Measurements from ENCODE around the gene ANKDD1A.

The ANKDD1A gene

DNA sequence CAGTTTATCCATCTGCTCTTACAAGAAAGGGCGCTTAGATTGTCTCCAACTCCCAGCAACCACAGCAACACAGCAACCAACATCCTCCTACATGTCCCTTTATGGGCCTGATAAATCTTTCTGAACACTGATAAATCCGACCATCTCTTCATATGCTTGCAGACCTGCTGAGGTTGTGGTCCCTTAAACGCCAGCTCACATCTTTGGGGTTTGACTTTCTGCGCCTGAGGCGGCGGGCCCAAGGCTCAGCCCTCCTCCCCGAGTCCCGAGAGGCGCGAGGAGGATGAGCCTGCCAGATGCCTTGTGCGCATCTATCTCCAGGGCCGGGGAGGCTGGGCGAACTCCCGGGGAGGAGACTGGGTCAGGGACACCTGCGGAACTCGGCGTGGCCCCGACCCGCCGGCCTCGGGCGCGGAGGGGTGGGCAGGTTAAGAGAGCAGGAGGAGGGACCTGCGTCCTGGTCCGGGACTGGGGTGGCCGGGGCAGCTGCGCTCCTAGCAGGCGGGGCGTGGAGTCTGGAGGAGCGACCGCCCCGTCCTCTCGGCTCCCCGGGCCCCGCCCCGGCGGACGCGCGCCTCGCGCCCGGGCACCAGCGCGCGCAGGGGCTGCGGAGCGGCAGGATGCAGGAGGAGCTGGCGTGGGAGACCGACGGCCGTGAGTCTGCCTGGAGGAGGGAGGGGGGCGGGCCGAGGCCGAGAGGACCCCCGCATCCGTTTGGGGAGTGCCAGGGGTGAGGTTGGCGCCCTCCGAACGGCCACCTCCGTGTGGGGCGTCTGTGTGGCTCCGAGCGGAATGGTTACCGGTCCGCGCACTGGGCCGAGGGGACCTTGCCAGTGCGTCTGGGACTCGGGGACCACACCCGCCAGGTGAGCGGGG lies at the start of gene ANKDD1A:
Gene ANKDD1A, plus strand, starts transcription at position 592 of the 876 bp plus-strand sequence. Its CDS starts 29 bp downstream, at position 621.
- DNase-seq, result peak; percentile 48 to 81 (median 65)

DNA sequence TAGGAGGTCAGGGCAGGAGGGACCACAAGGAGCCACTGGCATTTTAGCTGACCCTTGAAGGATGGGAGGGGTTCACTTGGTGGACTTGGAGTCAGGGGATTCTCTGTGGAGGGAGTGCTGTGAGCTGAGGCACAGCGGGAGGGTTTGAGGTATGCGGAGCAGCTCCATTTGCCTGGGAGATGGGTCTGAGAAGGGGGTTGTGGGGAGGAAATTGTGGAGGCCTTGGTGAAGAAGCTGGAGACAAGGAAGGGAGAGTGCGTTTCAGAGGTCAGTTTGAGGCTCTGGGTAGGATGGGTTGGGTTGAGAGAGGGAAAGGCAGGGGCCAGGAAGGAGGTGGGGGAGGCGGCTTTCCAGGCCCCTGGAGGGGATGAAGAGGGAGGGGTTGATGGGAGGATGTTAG lies 49.7 kb upstream of the ANKDD1A start:
- DNase-seq, result no peak

DNA sequence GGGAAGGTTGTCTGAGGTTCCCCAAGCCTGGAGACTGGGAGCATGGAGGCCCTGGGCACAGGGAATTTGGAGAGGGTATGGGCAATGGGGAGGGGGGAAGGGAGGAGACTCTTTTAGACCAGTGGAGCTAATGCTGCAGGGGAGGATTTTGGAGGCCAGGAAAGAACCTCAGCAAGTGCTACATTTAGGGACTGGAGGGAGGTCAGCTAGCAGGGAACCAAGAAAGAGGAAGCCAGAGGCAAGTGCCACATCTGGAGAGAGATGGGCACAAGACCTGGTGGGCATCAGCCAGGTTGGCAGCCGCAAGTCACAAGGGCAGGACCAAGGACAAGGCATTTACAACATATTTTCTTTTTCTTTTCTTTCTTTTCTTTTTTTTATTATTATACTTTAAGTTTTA lies 49.3 kb upstream of the ANKDD1A start:
- DNase-seq, result no peak

DNA sequence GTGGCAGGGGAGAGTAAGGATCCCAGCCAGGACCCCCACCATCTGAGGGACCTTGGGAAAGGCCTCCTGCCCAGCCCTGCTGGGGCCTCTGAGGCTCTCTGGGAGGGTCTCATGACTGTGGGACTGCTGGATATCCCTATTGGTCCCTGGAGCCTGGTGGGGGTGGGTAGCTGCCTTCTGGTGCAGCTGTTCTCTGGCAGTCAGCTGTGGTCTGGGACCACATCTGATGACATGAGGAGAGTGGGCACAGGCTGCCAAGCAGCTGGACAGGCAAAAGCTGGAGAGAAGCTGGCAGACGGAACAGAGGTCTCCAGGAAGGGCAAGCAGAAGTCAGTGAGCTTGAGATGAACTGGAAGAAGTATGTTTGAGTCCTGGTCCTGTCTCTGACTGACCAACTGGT lies 47.6 kb upstream of the ANKDD1A start:
- no peak for DNase-seq

DNA sequence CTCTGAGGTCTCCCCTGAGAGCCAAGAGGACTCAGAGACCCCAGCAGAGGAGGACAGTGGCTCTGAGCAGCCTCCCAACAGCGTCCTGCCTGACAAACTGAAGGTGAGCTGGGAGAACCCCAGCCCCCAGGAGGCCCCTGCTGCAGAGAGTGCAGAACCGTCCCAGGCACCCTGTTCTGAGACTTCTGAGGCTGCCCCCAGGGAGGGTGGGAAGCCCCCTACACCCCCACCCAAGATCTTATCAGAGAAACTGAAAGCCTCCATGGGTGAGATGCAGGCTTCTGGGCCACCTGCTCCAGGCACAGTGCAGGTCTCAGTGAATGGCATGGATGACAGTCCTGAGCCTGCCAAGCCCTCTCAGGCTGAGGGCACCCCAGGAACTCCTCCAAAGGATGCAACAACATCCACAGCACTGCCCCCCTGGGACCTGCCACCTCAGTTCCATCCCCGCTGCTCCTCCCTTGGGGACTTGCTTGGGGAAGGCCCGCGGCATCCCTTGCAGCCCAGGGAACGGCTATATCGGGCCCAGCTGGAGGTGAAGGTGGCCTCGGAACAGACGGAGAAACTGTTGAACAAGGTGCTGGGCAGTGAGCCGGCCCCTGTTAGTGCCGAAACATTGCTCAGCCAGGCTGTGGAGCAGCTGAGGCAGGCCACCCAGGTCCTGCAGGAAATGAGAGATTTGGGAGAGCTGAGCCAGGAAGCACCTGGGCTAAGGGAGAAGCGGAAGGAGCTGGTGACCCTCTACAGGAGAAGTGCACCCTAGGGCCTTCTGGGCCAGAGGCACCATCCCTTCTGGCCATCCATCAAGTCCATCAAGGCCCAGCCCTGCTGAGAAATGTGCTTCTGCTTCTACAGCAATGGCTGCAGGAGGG lies 46.3 kb upstream of the ANKDD1A start:
- no peak for DNase-seq

DNA sequence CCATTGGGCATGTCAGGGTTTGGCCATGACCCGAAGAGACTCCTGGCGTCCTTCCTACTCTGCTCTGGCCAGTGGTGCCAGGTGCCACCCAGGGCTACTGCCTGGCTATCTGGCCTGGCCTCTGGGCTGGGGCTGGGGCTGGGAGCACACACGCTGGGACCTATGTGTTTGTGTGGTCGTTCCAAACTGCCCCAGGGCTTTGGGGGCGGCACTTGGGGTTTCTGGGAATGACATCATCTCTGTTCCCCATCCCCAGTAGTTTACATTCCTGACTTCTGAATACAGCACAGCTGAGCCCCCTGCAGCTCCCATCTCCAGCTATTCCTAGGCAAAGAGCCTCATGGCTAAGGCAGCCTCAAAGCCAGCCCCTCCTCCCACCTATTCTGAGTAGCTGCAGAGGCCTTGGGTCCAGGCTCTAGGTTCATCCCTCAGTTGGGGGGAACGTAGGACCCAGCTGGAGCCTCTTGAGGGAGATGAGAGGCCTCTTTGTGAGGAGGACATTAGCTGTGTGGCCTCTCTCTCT lies 45.6 kb upstream of the ANKDD1A start:
- DNase-seq, result no peak

DNA sequence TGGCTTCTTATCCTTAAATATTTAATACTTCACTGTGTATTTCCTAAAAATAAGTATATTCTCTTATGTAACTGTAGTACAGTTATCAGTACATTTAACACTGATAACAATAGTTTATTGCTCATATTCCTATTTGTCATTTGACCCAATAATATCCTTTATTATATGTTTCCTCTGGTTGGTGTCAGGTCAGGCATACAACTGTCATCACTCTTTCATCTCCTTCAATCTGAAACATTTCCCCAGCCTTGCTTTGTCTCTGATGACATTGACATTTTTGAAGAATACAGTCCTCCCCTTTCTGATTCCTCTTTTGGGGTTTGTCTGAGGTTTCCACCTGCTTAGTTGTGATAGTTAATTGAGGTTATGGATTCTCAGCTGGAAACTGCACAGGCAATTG lies 42.2 kb upstream of the ANKDD1A start:
- DNase-seq, result no peak

DNA sequence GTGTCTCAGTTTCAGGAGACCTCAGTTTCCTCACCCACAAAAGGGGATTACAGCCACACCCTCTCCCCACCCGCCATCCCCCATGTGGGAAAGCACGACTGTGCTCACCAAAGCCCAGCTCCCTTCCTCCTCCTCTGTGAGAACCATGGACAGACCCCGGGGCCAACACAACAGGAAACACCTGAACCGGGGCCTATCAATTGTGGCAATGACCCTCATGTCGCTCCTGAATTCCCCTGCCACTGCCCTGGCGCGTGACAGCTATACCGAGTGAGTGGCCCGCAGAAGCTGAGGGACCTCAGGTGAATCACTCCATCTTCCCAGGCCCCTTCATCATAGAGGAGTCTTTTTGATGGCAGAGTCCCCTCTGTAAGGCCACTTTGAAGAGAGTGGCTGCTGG lies 41.3 kb upstream of the ANKDD1A start:
- DNase-seq, result no peak

DNA sequence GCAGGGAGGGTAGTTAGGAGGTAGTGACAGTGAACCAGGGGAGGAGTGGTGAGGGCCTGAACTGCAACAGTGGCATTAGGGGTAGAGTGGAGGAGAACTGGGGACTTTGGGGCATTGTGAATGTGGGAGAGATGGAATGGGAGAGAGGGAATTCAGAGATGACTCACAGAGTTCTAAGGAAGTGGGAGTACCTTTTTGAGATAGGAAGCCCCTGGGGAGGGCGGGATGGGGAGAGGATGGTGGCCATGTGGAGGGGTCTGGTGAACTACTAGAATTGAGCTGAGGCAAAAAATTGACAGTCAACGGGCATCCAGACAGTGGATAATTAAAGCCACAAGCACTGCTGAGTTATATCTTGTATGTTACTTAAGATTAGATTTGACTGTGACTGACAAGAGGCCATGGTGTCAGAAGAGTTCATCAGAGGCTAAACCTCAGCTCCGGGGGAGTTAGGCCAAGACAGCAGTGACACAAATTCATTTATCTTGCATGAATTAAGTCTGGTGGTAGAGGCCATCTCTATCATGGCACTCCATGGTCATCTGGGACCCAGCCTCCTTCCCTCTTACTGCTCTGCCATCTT lies 36.0 kb upstream of the ANKDD1A start:
- no peak for DNase-seq

DNA sequence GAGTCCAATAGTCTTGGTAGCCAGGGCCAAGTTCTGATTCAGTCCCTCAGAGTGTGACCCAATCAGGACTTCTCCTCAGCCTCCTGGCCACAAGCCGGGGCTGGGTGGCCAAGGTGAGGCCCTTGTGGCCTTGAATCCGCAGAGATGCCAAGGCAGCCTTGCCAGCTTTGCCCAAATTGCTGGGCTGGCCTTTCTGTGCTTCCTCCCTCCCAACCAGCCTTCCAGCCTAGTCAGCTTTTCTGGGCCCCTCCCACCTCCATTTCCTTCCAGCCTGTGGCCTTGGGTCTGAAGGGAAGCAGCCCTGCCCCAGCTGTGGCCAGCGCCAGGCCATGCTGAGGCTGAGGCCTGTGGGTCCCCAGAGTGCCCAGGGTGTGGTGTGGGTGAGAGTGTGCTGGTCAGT lies 34.3 kb upstream of the ANKDD1A start:
- DNase-seq, result peak; percentile 78 to 85 (median 78)

DNA sequence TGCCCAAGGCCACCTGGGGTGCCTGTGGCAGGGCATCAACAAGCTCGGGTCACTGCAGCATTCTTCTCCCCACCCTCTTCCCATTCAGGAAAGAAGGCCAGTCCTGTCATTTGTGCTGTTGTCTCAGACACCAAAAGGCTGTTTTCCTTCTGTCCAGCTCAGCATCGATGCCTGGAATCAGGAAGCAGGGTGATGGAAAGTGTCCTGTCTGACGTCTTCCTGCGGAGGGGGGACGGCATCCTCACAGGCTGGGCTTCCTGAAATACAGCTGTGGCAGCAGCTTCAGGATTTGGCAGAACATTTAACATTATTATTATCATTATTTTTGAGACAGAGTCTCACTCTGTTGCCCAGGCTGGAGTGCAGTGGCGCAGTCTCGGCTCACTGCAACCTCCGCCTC lies 33.0 kb upstream of the ANKDD1A start:
- DNase-seq, result peak; percentile 46 to 60 (median 59)

DNA sequence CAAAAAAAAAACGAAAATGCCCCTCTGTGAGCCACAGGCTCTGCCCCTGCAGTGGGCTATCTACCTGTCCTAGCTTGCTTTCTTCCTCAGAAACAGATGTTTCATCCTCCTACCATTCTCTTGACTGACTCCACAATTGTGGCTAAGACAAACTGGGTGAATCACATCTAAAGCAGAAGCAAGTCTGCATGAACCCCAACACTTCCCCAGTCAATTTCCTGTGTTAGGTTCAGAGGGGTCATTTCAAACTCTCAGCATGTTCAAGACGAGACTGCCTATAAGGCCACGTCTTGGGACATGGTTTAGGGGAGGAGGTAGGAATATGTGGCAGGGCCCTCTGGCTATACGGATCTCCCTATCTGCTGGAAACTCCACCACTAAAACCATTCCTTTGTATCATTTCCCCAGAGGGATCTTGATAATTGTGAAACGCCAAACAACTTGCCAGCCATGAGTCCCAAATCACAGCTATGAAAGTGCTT lies 28.6 kb upstream of the ANKDD1A start:
- peak; percentile 84 to 93 (median 89) for DNase-seq

DNA sequence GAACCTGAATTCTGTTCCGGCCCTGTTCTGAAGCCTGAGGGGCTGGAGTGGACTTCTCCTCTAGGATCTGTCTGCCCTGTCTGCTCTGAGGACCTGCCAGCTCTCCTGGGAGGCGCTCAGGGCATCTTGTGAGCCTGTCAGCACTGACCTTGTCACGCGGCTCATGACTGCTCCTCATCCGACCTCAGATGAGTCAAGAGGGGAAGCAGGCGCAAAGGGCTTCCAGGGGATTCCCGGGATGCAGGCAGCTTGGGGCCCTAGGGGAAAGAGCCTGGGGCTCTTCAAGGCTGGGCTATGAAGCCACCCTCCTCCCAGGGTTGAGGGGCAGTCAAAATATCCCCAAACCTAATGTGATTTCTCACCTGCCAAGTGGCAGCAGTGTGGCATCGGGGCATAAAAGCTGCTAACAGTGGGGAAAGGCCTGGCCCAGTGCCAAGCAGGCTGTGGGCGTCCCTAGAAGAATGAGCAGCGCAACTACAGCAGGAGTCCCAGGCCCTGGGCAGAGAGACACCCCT lies 27.6 kb upstream of the ANKDD1A start:
- DNase-seq, result peak; percentile 97 to 99 (median 98)

DNA sequence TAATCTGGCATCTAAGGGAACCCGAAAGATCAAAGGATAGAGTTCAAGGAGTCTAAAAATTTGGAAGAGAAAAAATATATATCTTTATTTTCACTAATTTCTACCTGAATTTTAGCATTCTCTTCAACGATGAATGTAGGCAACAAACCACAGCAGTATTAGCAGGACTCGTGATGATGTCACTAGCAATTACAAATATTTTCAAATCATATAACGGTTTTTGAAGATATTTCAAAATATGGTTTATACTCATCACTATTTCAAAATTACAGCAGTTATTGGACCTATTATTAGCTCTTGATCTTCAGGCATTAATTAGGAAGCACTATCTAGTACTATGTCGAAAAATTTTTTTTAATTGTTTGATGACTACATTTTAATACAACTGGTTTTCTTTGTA lies 27.0 kb upstream of the ANKDD1A start:
- peak in 2 of 3 donors; percentile 75 to 80 for DNase-seq

DNA sequence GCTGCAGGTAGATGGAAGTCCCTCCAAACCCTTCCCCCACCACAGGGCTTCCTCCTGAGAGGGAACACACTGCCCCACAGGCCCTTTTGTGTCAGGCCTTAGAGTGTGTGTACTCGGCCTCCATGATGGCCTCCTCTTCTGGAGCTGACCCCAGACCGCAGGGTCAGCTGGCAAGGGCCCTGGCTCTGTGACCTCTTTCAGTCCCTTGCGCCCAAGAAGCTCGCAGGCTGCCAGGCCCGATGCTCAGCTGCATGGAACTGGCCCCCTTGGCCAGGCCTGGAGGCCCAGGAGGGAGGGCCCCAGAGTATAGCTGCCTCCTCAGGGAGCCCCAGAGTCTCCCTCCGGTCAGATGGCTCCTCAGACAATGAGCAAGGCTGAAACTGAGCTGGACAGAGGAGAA lies 23.4 kb upstream of the ANKDD1A start:
- no peak for DNase-seq

DNA sequence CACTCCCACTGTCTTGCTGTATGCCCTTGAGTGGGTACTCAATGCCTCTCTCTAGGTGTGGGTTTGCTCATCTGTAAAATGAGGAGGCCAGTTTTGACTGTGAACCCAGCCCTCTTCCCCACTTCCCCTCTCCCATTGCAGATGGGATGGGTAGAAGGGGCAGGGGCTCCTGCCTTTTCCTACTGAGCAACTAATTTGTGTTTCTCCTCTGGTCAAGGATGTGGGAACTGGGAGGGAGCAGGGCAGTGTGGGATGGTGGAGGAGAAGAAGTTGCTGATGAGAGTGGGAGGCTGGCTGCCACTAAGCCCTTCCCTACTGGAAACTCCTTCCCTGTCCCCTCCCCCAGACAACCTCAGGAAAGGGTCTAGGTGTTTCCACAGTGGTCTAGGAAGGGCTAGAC lies 20.1 kb upstream of the ANKDD1A start:
- peak; percentile 41 to 66 (median 45) for DNase-seq

DNA sequence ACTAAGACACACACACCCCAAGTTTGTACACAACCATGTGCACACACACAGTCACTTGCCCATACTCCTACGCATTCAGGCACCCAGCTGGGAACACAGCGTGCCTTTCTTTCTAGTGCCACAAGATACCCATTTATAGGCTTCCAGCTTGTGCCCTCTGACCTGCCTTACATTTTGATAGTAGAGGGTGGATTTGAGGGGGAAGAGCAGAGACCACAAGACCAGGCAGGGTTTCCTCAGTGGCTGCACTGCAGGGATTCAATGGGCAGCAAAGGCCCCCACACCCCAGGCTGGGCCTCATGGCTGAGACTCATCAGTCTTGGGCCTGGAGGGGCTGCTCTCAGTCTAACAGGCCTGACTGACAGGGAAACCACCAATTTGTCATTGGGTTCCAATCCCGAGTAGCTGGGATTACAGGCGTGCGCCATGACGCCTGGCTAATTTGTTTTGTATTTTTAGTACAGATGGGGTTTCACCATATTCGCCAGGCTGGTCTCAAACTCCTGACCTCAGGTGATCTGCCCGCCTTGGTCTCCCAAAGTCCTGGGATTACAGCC lies 18.8 kb upstream of the ANKDD1A start:
- DNase-seq, result peak; percentile 73 to 80 (median 76)

DNA sequence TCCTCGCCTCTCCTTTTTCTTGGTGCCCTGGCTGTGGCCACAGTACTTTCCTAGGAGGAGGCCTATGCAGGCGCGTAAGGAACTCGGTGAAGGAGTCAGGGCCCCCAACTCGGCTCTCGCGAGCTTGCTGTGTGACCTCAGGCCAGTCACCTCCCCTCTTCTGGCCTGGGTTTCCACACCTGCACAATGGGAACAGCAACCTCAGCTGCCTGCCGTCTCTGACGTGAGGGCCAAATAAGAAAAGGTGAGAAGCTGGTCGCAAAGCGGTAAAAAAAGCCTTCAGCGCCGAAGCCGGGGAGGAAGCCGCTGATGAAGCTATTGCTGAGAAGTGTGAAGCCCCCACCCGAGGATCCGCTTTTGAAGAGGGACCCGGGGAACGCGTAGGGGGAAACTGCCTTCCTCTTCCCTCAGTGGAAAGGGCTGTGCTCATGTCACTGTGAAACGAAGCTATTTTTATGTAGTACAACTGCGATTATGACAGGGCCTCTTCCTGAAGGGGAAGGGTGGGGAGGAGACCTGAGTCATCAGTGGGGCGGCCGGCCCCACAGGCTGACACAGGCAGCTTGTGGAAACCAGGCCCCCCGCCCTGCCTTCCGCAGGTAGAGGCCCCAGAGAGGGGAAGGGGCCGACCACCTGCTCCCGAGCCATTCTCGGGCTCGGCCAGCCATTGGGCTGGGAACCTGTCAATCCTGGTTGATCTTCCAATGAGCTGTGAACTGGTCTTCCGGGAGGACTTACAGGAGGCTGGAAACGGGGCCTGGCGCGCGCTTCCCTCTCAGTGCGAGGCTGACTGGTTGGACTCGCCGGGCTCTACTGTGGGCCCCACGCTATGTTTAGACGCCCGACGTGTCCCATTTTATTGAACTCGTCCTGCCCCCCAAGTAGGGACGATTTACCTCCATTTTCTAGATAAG lies 18.0 kb upstream of the ANKDD1A start:
- DNase-seq, result peak; percentile 97 to 99 (median 97)

DNA sequence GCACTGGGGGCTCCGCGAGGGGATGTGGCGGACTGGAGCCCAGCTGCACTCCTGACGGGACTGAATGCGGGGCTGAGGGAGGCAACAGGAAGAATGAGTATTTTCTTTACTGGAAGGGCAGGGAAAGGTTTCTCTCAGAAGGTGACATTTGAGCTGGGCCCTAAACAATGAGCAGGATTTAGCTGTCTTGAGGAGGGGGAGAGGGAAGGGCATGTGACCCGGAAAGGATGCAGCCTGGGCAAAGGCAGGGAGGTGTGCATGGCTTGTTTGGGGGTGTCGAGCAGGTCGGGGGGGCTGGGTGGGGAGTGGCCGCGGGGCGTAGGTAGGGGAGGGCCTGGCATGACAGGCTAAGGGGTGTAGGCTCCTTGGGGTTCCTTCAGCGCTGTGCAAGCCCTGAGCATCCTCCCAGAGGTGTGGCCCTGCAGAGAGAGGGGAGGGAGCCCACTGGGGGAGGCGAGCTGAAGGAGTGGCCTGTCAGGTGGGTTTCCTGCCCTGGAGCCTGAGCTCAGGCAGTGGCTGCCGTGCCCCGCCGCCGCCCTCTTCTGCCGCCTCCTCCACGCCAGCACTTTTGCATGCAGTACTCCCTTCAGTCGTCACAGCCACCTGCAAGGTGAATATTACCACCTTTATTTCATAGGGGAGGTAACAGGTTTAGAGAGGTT lies 17.2 kb upstream of the ANKDD1A start:
- DNase-seq, result no peak

DNA sequence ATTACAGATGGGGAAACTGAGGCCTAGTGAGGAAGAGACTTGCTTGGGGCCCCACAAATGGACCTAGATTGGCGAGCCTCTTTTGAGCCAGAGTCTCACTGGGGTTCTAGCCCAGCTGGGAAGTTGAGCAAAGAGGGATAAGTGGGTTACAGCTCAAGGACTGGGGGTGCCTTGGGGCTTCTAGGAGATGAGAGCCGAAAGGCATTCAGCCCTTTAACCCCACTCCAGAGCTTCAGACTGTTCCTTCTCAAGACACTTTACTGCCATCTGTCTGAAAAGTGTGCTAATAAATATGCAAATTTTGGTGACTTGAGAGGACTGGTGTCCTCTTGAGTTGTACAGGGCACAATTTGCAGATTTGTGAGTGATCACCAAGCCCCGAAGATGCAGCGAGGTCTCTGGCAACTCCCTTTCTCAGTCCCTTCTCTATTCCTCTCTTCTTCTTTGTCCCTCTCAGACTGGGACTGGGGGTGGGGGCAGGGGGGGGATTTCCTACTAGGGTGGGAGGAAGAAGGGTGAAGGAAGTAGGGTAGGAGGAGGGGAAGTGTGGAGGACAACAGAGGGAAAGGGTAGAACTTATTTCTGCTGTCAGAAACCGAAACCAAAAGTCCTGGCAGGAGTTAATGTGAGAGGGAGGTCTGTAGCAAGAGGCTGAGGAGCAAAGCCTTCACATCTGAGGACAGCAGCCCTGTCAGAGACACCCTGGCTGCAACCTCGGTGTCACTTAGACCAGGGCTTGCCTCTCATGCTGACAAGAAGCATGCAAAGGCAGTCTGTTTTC lies 16.2 kb upstream of the ANKDD1A start:
- DNase-seq, result peak; percentile 91 to 97 (median 94)
